Vagina (tissue), 2 donors: Measurements from ENCODE around the gene GPR37L1. TPM values are rescaled to one million over a fixed set of nuclear protein-coding genes. Genes with fewer than 3 reads are reported as not detected.
A peak's percentile ranks its signal among the peaks of the same experiment; 100 is the strongest.
"Not testable (repeated sequence)": the region's sequence is repeated elsewhere in the genome, so short reads cannot be mapped to it uniquely, and the experiment has no call there.

Experiments used
- DNase-seq, 2 donors: peaks; one replicate each; pipeline ENCODE4 v3.0.0-alpha.2; 2017; ENCODE audit errors: extremely low spot score in 2 of 2
- H3K27ac ChIP-seq: fragments of 200-600 bp; sonication (generic); one replicate; pipeline ENCODE4 v1.5.1; 2019
- H3K27me3 ChIP-seq: fragments of 200-600 bp; sonication (generic); one replicate; pipeline ENCODE4 v1.5.1; 2019
- H3K36me3 ChIP-seq, 2 donors: fragments of 200-600 bp; sonication (generic); one replicate each; pipeline ENCODE4 v1.5.1; 2017 to 2019
- H3K4me1 ChIP-seq: fragments of 200-600 bp; sonication (generic); one replicate; pipeline ENCODE4 v1.5.1; 2019
- H3K4me3 ChIP-seq, 2 donors: fragments of 200-600 bp; sonication (generic); 1 replicate in 1 of 2; 2 replicates in 1 of 2; pipeline ENCODE4 v1.5.1; 2016 to 2019
- H3K9me3 ChIP-seq: fragments of 200-600 bp; sonication (generic); one replicate; pipeline ENCODE4 v1.5.1; 2019
- POLR2A ChIP-seq, 2 donors: fragments of 450-650 bp; IDR thresholded peaks; one replicate each; pipeline ENCODE4 v1.6.1; 2017; ENCODE audit warnings: antibody characterized with exemption in 2 of 2, mild to moderate bottlenecking in 2 of 2, moderate library complexity in 2 of 2
- POLR2AphosphoS5 ChIP-seq, 2 donors: sonication (generic); formaldehyde crosslinking; IDR thresholded peaks; one replicate each; pipeline ENCODE4 v1.9.0; 2017; ENCODE audit warnings: antibody characterized with exemption in 2 of 2, mild to moderate bottlenecking in 2 of 2, low read depth in 1 of 2; ENCODE audit not compliant: insufficient read depth in 1 of 2
- intact Hi-C: fragments of 100-400 bp; cut with DNase I; formaldehyde crosslinking; loops from one replicate; pipeline ENCODE4 v1.15.1; 2023
- total RNA-seq: library from RNA; depleted of rRNA; stranded (reverse); fragments of >200 nt; gene quantifications from one replicate; pipeline ENCODE4 v1.2.3, GENCODE V29; 2016
- TF ChIP-seq, protein P1 (sequence below), 3 experiments: fragments of 450-650 bp in 2 of 3; fragments of 200-600 bp in 1 of 3; sonication (generic) in 1 of 3; IDR thresholded peaks; one replicate each; pipeline ENCODE4 v1.5.1; 2017 to 2019; ENCODE audit warnings: antibody characterized with exemption in 3 of 3, mild to moderate bottlenecking in 2 of 3, moderate library complexity in 2 of 3

GPR37L1 gene
- total RNA-seq, 1 donor from 2014 or later, result 0.25 TPM

GRCh38 chr1:202107801-202108731 is 14.7 kb upstream of the GPR37L1 start:
- Histone ChIP-seq H3K36me3 (no peaks in the 10 kb centered on the region), H3K4me1 (peaks cover 6% of the 10 kb centered on the region), H3K9me3 (no peaks in the 10 kb centered on the region), H3K27ac (no peak overlapping the region), H3K27me3 (no peaks in the 10 kb centered on the region), H3K4me3 (no peak overlapping the region)
- TF ChIP-seq, protein P1, sequence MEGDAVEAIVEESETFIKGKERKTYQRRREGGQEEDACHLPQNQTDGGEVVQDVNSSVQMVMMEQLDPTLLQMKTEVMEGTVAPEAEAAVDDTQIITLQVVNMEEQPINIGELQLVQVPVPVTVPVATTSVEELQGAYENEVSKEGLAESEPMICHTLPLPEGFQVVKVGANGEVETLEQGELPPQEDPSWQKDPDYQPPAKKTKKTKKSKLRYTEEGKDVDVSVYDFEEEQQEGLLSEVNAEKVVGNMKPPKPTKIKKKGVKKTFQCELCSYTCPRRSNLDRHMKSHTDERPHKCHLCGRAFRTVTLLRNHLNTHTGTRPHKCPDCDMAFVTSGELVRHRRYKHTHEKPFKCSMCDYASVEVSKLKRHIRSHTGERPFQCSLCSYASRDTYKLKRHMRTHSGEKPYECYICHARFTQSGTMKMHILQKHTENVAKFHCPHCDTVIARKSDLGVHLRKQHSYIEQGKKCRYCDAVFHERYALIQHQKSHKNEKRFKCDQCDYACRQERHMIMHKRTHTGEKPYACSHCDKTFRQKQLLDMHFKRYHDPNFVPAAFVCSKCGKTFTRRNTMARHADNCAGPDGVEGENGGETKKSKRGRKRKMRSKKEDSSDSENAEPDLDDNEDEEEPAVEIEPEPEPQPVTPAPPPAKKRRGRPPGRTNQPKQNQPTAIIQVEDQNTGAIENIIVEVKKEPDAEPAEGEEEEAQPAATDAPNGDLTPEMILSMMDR (IDR thresholded peaks at IDR 0.05), result no peak
- TF ChIP-seq POLR2A (IDR thresholded peaks at IDR 0.05), result no peak
- no peak for TF ChIP-seq POLR2AphosphoS5 (IDR thresholded peaks at IDR 0.05; ENCODE audit: insufficient read depth in 1 of 2, low read depth in 1 of 2)
- DNase-seq, result no peak
- intact Hi-C loops, result no loop called here

DNA sequence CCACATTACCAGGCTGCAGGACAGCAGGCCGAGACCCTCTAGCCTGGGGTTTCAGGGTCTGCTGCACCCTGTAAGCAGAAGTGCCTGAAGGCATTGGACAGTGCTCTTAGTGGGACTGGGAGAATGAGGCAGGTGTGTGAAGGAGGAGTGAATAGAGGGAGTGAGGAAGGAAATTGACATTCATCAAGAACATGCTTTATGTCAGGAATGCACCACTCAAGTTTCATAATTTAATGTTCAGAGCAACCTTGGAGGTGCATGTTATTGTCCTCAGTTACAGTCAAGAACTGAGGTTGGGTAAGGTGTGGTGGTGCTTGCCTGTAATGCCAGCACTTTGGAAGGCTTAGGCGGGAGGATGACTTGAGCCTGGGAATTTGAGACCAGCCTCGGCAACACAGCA is 11.7 kb upstream of the GPR37L1 start:
- intact Hi-C loops, result no loop called here
- H3K4me1 ChIP-seq, result peaks cover 13% of the 10 kb centered on the region
- H3K27ac ChIP-seq, result no peak overlapping the region
- H3K36me3 ChIP-seq, result no peaks in the 10 kb centered on the region
- TF ChIP-seq POLR2AphosphoS5 (IDR thresholded peaks at IDR 0.05; ENCODE audit: insufficient read depth in 1 of 2, low read depth in 1 of 2) (no peak), POLR2A (IDR thresholded peaks at IDR 0.05) (no peak)
- TF ChIP-seq, protein P1 (IDR thresholded peaks at IDR 0.05), result no peak
- H3K4me3 ChIP-seq, result no peak overlapping the region
- H3K9me3 ChIP-seq, result no peaks in the 10 kb centered on the region
- no peaks in the 10 kb centered on the region for H3K27me3 ChIP-seq
- no peak for DNase-seq

DNA sequence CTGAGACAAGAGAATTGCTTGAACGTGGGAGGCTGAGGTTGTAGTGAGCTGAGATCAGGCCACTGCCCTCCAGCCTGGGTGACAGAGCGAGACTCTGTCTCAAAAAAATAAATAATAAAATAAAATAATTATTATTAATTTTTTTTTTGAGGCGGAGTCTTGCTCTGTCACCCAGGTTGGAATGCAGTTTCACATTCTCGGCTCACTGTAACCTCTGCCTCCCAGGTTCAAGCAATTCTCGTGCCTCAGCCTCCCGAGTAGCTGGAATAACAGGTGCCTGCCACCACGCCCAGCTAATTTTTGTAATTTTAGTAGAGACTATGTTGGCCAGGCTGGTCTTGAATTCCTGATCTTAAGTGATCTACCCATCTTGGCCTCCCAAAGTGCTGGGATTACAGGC is 11.1 kb upstream of the GPR37L1 start:
- H3K4me1 ChIP-seq, result peaks cover 13% of the 10 kb centered on the region

GRCh38 chr1:202112859-202113689 is 9.6 kb upstream of the GPR37L1 start:
- H3K36me3 ChIP-seq, result no peaks in the 10 kb centered on the region
- H3K9me3 ChIP-seq, result no peaks in the 10 kb centered on the region
- intact Hi-C loops, result no loop called here
- peak overlapping the region; percentile 72 for H3K27ac ChIP-seq
- H3K4me1 ChIP-seq, result peaks cover 13% of the 10 kb centered on the region
- H3K27me3 ChIP-seq, result no peaks in the 10 kb centered on the region
- DNase-seq, result no peak
- TF ChIP-seq POLR2AphosphoS5 (IDR thresholded peaks at IDR 0.05; ENCODE audit: insufficient read depth in 1 of 2, low read depth in 1 of 2) (no peak), POLR2A (IDR thresholded peaks at IDR 0.05) (no peak)
- TF ChIP-seq, protein P1 (IDR thresholded peaks at IDR 0.05), result no peak
- no peak overlapping the region for H3K4me3 ChIP-seq

More for the DNA sequence above, 11.1 kb upstream of the GPR37L1 start:
- H3K9me3 ChIP-seq, H3K4me3 ChIP-seq, DNase-seq, H3K27ac ChIP-seq, H3K36me3 ChIP-seq, H3K27me3 ChIP-seq, intact Hi-C loops: not testable (repeated sequence)

DNA sequence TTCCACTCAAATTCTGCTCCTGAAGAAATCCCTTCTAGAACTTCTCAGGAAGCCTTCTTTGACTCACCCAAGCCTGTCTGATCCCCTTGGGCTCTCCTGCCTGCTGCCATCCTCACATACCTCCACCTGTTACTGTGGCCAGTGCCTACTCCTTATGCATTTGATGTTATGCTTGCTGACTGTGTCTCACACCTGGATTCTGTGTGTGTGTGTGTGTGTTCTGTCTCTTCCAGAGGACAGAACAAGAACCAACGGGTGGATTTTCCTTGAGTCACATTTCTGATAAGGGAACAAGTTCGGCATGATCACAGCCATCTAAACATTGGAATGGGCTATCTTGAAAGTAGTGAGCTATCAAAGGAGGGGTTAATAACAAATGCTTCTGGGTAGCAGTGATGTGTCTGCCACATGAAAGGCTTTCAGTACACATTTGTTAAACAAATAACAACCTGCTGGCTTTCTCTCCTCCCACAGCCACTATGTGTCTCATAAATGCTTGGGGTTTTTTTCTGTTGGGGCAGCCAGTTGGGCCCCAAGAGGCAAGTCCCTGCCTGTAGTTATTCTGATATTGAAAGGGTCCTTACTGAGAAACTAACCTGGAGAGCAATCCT is 8.9 kb upstream of the GPR37L1 start:
- TF ChIP-seq, protein P1 (IDR thresholded peaks at IDR 0.05), result no peak
- TF ChIP-seq POLR2A (IDR thresholded peaks at IDR 0.05) (no peak), POLR2AphosphoS5 (IDR thresholded peaks at IDR 0.05; ENCODE audit: insufficient read depth in 1 of 2, low read depth in 1 of 2) (no peak)
- no peak overlapping the region for H3K4me3 ChIP-seq
- H3K4me1 ChIP-seq, result peaks cover 13% of the 10 kb centered on the region
- no peaks in the 10 kb centered on the region for H3K27me3 ChIP-seq
- no peak for DNase-seq
- H3K27ac ChIP-seq, result peak overlapping the region; percentile 72
- intact Hi-C loops, result no loop called here
- no peaks in the 10 kb centered on the region for H3K36me3 ChIP-seq
- H3K9me3 ChIP-seq, result no peaks in the 10 kb centered on the region
